CD4-positive, alpha-beta memory T cell (primary cell): Measurements from ENCODE around the gene RFX1. TPM values are rescaled to one million over a fixed set of nuclear protein-coding genes. Genes with fewer than 3 reads are reported as not detected.

Source experiments
- CTCF ChIA-PET: fragments of 350-600 bp; sonication (Branson Sonifier 250); formaldehyde crosslinking; loops from one replicate; lab custom pipeline; 2021; ENCODE audit warnings: inconsistent platforms; ENCODE audit not compliant: partially characterized antibody; lab: Charles Lee
- POLR2A ChIA-PET: fragments of 350-600 bp; sonication (Branson Sonifier 250); formaldehyde crosslinking; loops from one replicate; lab custom pipeline; 2021; ENCODE audit not compliant: partially characterized antibody; lab: Charles Lee
- DNase-seq, 5 donors: peaks; one replicate each; pipeline versions ENCODE4 v3.0.0 to v3.0.0-alpha.2; 2020 to 2022; ENCODE audit warnings: mixed read lengths in 1 of 5
- H3K27ac ChIP-seq: one replicate; pipeline ENCODE4 v1.7.0; 2013; ENCODE audit warnings: low read depth, low read length
- H3K27me3 ChIP-seq: 2 replicates; pipeline ENCODE4 v1.7.0; 2013; ENCODE audit warnings: mild to moderate bottlenecking, low read length, moderate library complexity; ENCODE audit not compliant: insufficient read depth
- H3K36me3 ChIP-seq: 2 replicates; pipeline ENCODE4 v1.7.0; 2013; ENCODE audit warnings: mild to moderate bottlenecking, low read length, moderate library complexity; ENCODE audit not compliant: insufficient read depth
- H3K4me1 ChIP-seq: 2 replicates; pipeline ENCODE4 v1.7.0; 2013; ENCODE audit warnings: mild to moderate bottlenecking, low read length, moderate library complexity; ENCODE audit not compliant: insufficient read depth
- H3K4me3 ChIP-seq, 2 donors: one replicate each; pipeline ENCODE4 v1.7.0; 2013; ENCODE audit warnings: low read length in 2 of 2, mild to moderate bottlenecking in 1 of 2
- H3K9me3 ChIP-seq, 2 donors: one replicate each; pipeline ENCODE4 v1.7.0; 2013; ENCODE audit warnings: low read length in 2 of 2, control low read depth in 1 of 2; ENCODE audit not compliant: control insufficient read depth in 1 of 2
- H3K27ac Mint-ChIP-seq, 7 donors: one replicate each; pipeline ENCODE4 v1.8.0; 2020 to 2021; ENCODE audit warnings: mixed read lengths in 7 of 7, mild to moderate bottlenecking in 6 of 7, inconsistent platforms in 3 of 7, moderate library complexity in 3 of 7
- H3K27me3 Mint-ChIP-seq, 2 donors: one replicate each; pipeline ENCODE4 v1.8.0; 2020 to 2021; ENCODE audit warnings: mixed read lengths in 2 of 2
- H3K36me3 Mint-ChIP-seq, 2 donors: one replicate each; pipeline ENCODE4 v1.8.0; 2020 to 2021; ENCODE audit warnings: mixed read lengths in 2 of 2, inconsistent platforms in 1 of 2, mild to moderate bottlenecking in 1 of 2
- H3K4me1 Mint-ChIP-seq, 4 donors: one replicate each; pipeline ENCODE4 v1.8.0; 2020 to 2021; ENCODE audit warnings: mixed read lengths in 4 of 4, mild to moderate bottlenecking in 1 of 4
- H3K4me3 Mint-ChIP-seq, 8 donors: one replicate each; pipeline ENCODE4 v1.8.0; 2020 to 2021; ENCODE audit warnings: mixed read lengths in 8 of 8, mild to moderate bottlenecking in 7 of 8, moderate library complexity in 6 of 8, inconsistent platforms in 3 of 8
- H3K9me3 Mint-ChIP-seq, 8 donors: one replicate each; pipeline ENCODE4 v1.8.0; 2020 to 2021; ENCODE audit warnings: mixed read lengths in 8 of 8, mild to moderate bottlenecking in 5 of 8, inconsistent platforms in 3 of 8, moderate library complexity in 1 of 8
- intact Hi-C: fragments of 100-400 bp; cut with micrococcal nuclease; formaldehyde crosslinking; loops from one replicate; pipeline ENCODE4 v1.15.1; 2023
- polyA plus RNA-seq, 2 donors: library from polyadenylated mRNA; unstranded; fragments of 300-500 nt; fragmentation: Illumina TruSeq; gene quantifications; one replicate each; pipeline ENCODE4 v1.2.3, GENCODE V29; 2021
- total RNA-seq, 2 experiments: library from RNA; stranded (reverse); gene quantifications; one replicate each; pipeline ENCODE4 v1.2.3, GENCODE V29; 2021

Gene RFX1
- total and polyA plus RNA-seq, 4 experiments from 2014 or later, result 2.5 to 17.8 (median 17.4) TPM; not detected in 1

- POLR2A ChIA-PET, result no interaction called here
- intact Hi-C loops, result no loop called here
- Histone ChIP-seq H3K27ac (no peak overlapping the region), H3K9me3 (no peaks in the 10 kb centered on the region), H3K27me3 (no peaks in the 10 kb centered on the region), H3K4me3 (no peak overlapping the region), H3K4me1 (no peaks in the 10 kb centered on the region), H3K36me3 (no peaks in the 10 kb centered on the region)
- Mint-ChIP-seq H3K4me3 (no peak overlapping the region), H3K27me3 (peaks cover 0 to 2% of the 10 kb centered on the region in 2 donors), H3K27ac (no peak overlapping the region), H3K9me3 (peaks cover 0 to 6% (median 0%) of the 10 kb centered on the region in 8 donors), H3K4me1 (peaks cover 0 to 2% (median 0%) of the 10 kb centered on the region in 4 donors), H3K36me3 (no peaks in the 10 kb centered on the region)
- DNase-seq, result no peak
- CTCF ChIA-PET, result no interaction called here
Measured at GRCh38 chr19:13942023-13942684, 64.0 kb downstream of the RFX1 start.

GRCh38 chr19:13938301-13939064 lies 67.6 kb downstream of the RFX1 start, which contains the start of gene PODNL1:
Gene PODNL1 (minus strand): TSS chr19:13938417. CDS start chr19:13938181, 236 bp downstream.
- H3K27me3 Mint-ChIP-seq, result peaks cover 0 to 5% of the 10 kb centered on the region in 2 donors
- no peak for DNase-seq

GRCh38 chr19:13937479-13938300 lies 68.4 kb downstream of the RFX1 start:
- no peak for DNase-seq
- Histone ChIP-seq H3K4me1 (no peaks in the 10 kb centered on the region), H3K4me3 (no peak overlapping the region), H3K9me3 (no peaks in the 10 kb centered on the region), H3K36me3 (no peaks in the 10 kb centered on the region), H3K27ac (no peak overlapping the region), H3K27me3 (peaks cover 3% of the 10 kb centered on the region)
- intact Hi-C loops, result no loop called here
- no peaks in the 10 kb centered on the region for H3K36me3 Mint-ChIP-seq
- ChIA-PET CTCF (interaction anchor here (1.3 kb wide), 1 partner anchor 122 kb away, joined by 3 read pairs; no protein-coding TSS in a partner anchor), POLR2A (no interaction called here)
- H3K27ac Mint-ChIP-seq, result no peak overlapping the region
- peaks cover 0 to 7% of the 10 kb centered on the region in 2 donors for H3K27me3 Mint-ChIP-seq
- peaks cover 0 to 6% (median 0%) of the 10 kb centered on the region in 8 donors for H3K9me3 Mint-ChIP-seq
- H3K4me1 Mint-ChIP-seq, result peaks cover 0 to 10% (median 2%) of the 10 kb centered on the region in 4 donors
- H3K4me3 Mint-ChIP-seq, result no peak overlapping the region

More at GRCh38 chr19:13938301-13939064, 67.6 kb downstream of the RFX1 start, which contains the start of gene PODNL1:
- intact Hi-C loops, result no loop called here
- Mint-ChIP-seq H3K27ac (no peak within 1 kb of the TSS), H3K4me1 (peaks cover 0 to 8% (median 2%) of the 10 kb centered on the region in 4 donors), H3K9me3 (peaks cover 0 to 6% (median 0%) of the 10 kb centered on the region in 8 donors), H3K4me3 (no peak within 1 kb of the TSS), H3K36me3 (no peaks in the 10 kb centered on the region)
- no peak within 1 kb of the TSS for H3K4me3 ChIP-seq
- H3K36me3 ChIP-seq, result no peaks in the 10 kb centered on the region
- ChIA-PET POLR2A (interaction anchor here (1.2 kb wide), 1 partner anchor 14 kb away, joined by 5 read pairs; the partner anchor contains the start of gene DCAF15), CTCF (interaction anchor here (1.0 to 1.3 kb wide), 3 partner anchors 35 to 121 kb away, joined by 3 to 4 read pairs (median 3); no protein-coding TSS in a partner anchor)
- H3K9me3 ChIP-seq, result no peaks in the 10 kb centered on the region
- H3K4me1 ChIP-seq, result no peaks in the 10 kb centered on the region
- H3K27ac ChIP-seq, result no peak within 1 kb of the TSS
- H3K27me3 ChIP-seq, result peaks cover 3% of the 10 kb centered on the region

- Mint-ChIP-seq H3K4me3 (no peak overlapping the region), H3K27ac (no peak overlapping the region), H3K4me1 (peaks cover 0 to 10% (median 2%) of the 10 kb centered on the region in 4 donors), H3K9me3 (peaks cover 0 to 2% (median 0%) of the 10 kb centered on the region in 8 donors), H3K27me3 (peaks cover 0 to 7% of the 10 kb centered on the region in 2 donors), H3K36me3 (no peaks in the 10 kb centered on the region)
- Histone ChIP-seq H3K27me3 (peaks cover 3% of the 10 kb centered on the region), H3K9me3 (no peaks in the 10 kb centered on the region), H3K27ac (no peak overlapping the region), H3K4me1 (no peaks in the 10 kb centered on the region), H3K4me3 (no peak overlapping the region), H3K36me3 (no peaks in the 10 kb centered on the region)
- ChIA-PET POLR2A (interaction anchor here (1.0 to 1.2 kb wide), 3 partner anchors 17 to 96 kb away, joined by 3 read pairs; partner anchors contain the start of gene DCAF15), CTCF (interaction anchor here (1.9 kb wide), 1 partner anchor 33 kb away, joined by 6 read pairs; no protein-coding TSS in a partner anchor)
- no peak for DNase-seq
- intact Hi-C loops, result no loop called here
Measured at GRCh38 chr19:13935765-13936510, 70.2 kb downstream of the RFX1 start.

- no peak overlapping the region for H3K4me3 Mint-ChIP-seq
- ChIA-PET POLR2A (interaction anchor here (1.2 kb wide), 1 partner anchor 97 kb away, joined by 5 read pairs; the partner anchor contains the start of gene IL27RA), CTCF (interaction anchor here (0.7 to 2.2 kb wide), 6 partner anchors 32 to 137 kb away, joined by 3 to 7 read pairs (median 4); partner anchors contain the start of gene MISP3)
- Histone ChIP-seq H3K27ac (no peak overlapping the region), H3K9me3 (no peaks in the 10 kb centered on the region), H3K27me3 (peaks cover 3% of the 10 kb centered on the region), H3K4me1 (no peaks in the 10 kb centered on the region), H3K4me3 (no peak overlapping the region), H3K36me3 (no peaks in the 10 kb centered on the region)
- H3K36me3 Mint-ChIP-seq, result no peaks in the 10 kb centered on the region
- intact Hi-C loops, result no loop called here
- peaks cover 0 to 7% of the 10 kb centered on the region in 2 donors for H3K27me3 Mint-ChIP-seq
- H3K9me3 Mint-ChIP-seq, result no peaks in the 10 kb centered on the region
- H3K4me1 Mint-ChIP-seq, result peaks cover 0 to 10% (median 2%) of the 10 kb centered on the region in 4 donors
- no peak overlapping the region for H3K27ac Mint-ChIP-seq
- DNase-seq, result no peak
Measured at GRCh38 chr19:13934785-13935109, 71.4 kb downstream of the RFX1 start.

GRCh38 chr19:13932911-13933393 lies 73.2 kb downstream of the RFX1 start:
- Mint-ChIP-seq H3K27ac (no peak overlapping the region), H3K4me3 (no peak overlapping the region), H3K9me3 (peaks cover 0 to 3% (median 0%) of the 10 kb centered on the region in 8 donors), H3K36me3 (peaks cover 4 to 6% of the 10 kb centered on the region in 2 donors), H3K27me3 (peaks cover 0 to 7% of the 10 kb centered on the region in 2 donors), H3K4me1 (peaks cover 0 to 10% (median 2%) of the 10 kb centered on the region in 4 donors)
- H3K9me3 ChIP-seq, result no peaks in the 10 kb centered on the region
- ChIA-PET POLR2A (interaction anchor here (0.7 kb wide), 1 partner anchor 99 kb away, joined by 3 read pairs; the partner anchor contains the start of gene IL27RA), CTCF (interaction anchor here (1.2 to 2.2 kb wide), 4 partner anchors 11 to 139 kb away, joined by 3 to 9 read pairs (median 6); partner anchors contain the start of gene MISP3)
- intact Hi-C loops, result no loop called here
- H3K27ac ChIP-seq, result no peak overlapping the region
- no peaks in the 10 kb centered on the region for H3K4me1 ChIP-seq
- H3K4me3 ChIP-seq, result no peak overlapping the region
- peaks cover 3% of the 10 kb centered on the region for H3K27me3 ChIP-seq
- no peaks in the 10 kb centered on the region for H3K36me3 ChIP-seq
- DNase-seq, result no peak
